H9 (cell line): ENCODE measurements around the gene TMEM117. TPM values are rescaled to one million over a fixed set of nuclear protein-coding genes. Genes with fewer than 3 reads are reported as not detected.
"Not testable (repeated sequence)": the region's sequence is repeated elsewhere in the genome, so short reads cannot be mapped to it uniquely, and the experiment has no call there.

ENCODE experiments used
- DNase-seq: peaks from one replicate; pipeline ENCODE4 v3.0.0-alpha.2; 2017
- H2AFZ ChIP-seq: one replicate; pipeline ENCODE4 v1.6.1; 2013; ENCODE audit warnings: mild to moderate bottlenecking, low read length, control low read depth, moderate library complexity
- H2AK5ac ChIP-seq: 2 replicates; pipeline ENCODE4 v1.6.1; 2013; ENCODE audit warnings: low read length, control low read depth, mixed read lengths; ENCODE audit not compliant: insufficient read length
- H2BK120ac ChIP-seq: one replicate; pipeline ENCODE4 v1.6.1; 2013; ENCODE audit warnings: low read depth, mild to moderate bottlenecking, low read length, control low read depth, inconsistent platforms; ENCODE audit not compliant: poor library complexity, severe bottlenecking
- H2BK12ac ChIP-seq: 2 replicates; pipeline ENCODE4 v1.6.1; 2013; ENCODE audit warnings: low read length, control low read depth, mixed read lengths, low read depth; ENCODE audit not compliant: insufficient read length
- H2BK15ac ChIP-seq: 2 replicates; pipeline ENCODE4 v1.6.1; 2013; ENCODE audit warnings: low read depth, low read length, control low read depth
- H2BK20ac ChIP-seq: one replicate; pipeline ENCODE4 v1.6.1; 2013; ENCODE audit warnings: low read depth, mild to moderate bottlenecking, low read length, control low read depth, inconsistent platforms; ENCODE audit not compliant: poor library complexity, severe bottlenecking
- H2BK5ac ChIP-seq: 2 replicates; pipeline ENCODE4 v1.6.1; 2013; ENCODE audit warnings: low read length, control low read depth, mixed read lengths; ENCODE audit not compliant: insufficient read length
- H3K14ac ChIP-seq: 2 replicates; pipeline ENCODE4 v1.6.1; 2013; ENCODE audit warnings: low read length, control low read depth; ENCODE audit not compliant: insufficient read depth
- H3K18ac ChIP-seq: 2 replicates; pipeline ENCODE4 v1.6.1; 2013; ENCODE audit warnings: low read depth, mild to moderate bottlenecking, mixed read lengths, low read length, control low read depth; ENCODE audit not compliant: insufficient read length
- H3K23ac ChIP-seq: 2 replicates; pipeline ENCODE4 v1.6.1; 2013; ENCODE audit warnings: low read length, control low read depth, mixed read lengths, low read depth; ENCODE audit not compliant: insufficient read length
- H3K23me2 ChIP-seq: 2 replicates; pipeline ENCODE4 v1.6.1; 2013; ENCODE audit warnings: low read depth, mild to moderate bottlenecking, mixed read lengths, low read length, control low read depth; ENCODE audit not compliant: insufficient read length, poor library complexity, severe bottlenecking
- H3K27ac ChIP-seq: 2 replicates; pipeline ENCODE4 v1.5.1; 2013; ENCODE audit warnings: low read length, control low read depth, mixed read lengths, low read depth; ENCODE audit not compliant: insufficient read length
- H3K27me3 ChIP-seq: 2 replicates; pipeline ENCODE4 v1.6.1; 2013; ENCODE audit warnings: low read length, control low read depth, inconsistent platforms; ENCODE audit not compliant: insufficient read depth
- H3K4ac ChIP-seq: 2 replicates; pipeline ENCODE4 v1.6.1; 2013; ENCODE audit warnings: low read depth, mild to moderate bottlenecking, control low read depth, inconsistent platforms, low read length, moderate library complexity
- H3K4me1 ChIP-seq: 2 replicates; pipeline ENCODE4 v1.6.1; 2013; ENCODE audit warnings: low read length, control low read depth, inconsistent platforms; ENCODE audit not compliant: insufficient read depth
- H3K4me2 ChIP-seq: 2 replicates; pipeline ENCODE4 v1.6.1; 2013; ENCODE audit warnings: low read length, control low read depth, mixed read lengths; ENCODE audit not compliant: insufficient read length, insufficient read depth
- H3K56ac ChIP-seq: 2 replicates; pipeline ENCODE4 v1.6.1; 2013; ENCODE audit warnings: low read depth, mild to moderate bottlenecking, mixed read lengths, low read length, control low read depth; ENCODE audit not compliant: insufficient read length
- H3K79me1 ChIP-seq: 2 replicates; pipeline ENCODE4 v1.6.1; 2013; ENCODE audit warnings: low read depth, mild to moderate bottlenecking, moderate library complexity, low read length, control low read depth, inconsistent platforms; ENCODE audit not compliant: insufficient read depth, poor library complexity, severe bottlenecking
- H3K79me2 ChIP-seq: 2 replicates; pipeline ENCODE4 v1.6.1; 2013; ENCODE audit warnings: low read length, control low read depth, inconsistent platforms; ENCODE audit not compliant: insufficient read depth
- H3K9ac ChIP-seq: 2 replicates; pipeline ENCODE4 v1.6.1; 2013; ENCODE audit warnings: low read length, control low read depth, mixed read lengths; ENCODE audit not compliant: insufficient read length; ENCODE audit errors: extremely low read depth
- H3K9me3 ChIP-seq: one replicate; pipeline ENCODE4 v1.6.1; 2013; ENCODE audit warnings: low read depth, low read length, inconsistent platforms; ENCODE audit not compliant: control insufficient read depth
- H3T11ph ChIP-seq: one replicate; pipeline ENCODE4 v1.6.1; 2013; ENCODE audit warnings: mild to moderate bottlenecking, low read length, control low read depth, inconsistent platforms
- H4K20me1 ChIP-seq: one replicate; pipeline ENCODE4 v1.6.1; 2013; ENCODE audit not compliant: control insufficient read depth, insufficient read length, insufficient read depth
- H4K5ac ChIP-seq: 2 replicates; pipeline ENCODE4 v1.6.1; 2013; ENCODE audit warnings: low read depth, mild to moderate bottlenecking, mixed read lengths, low read length, control low read depth; ENCODE audit not compliant: insufficient read length
- H4K8ac ChIP-seq: replicated peaks from 2 replicates; pipeline ENCODE4 v1.6.1; 2013; ENCODE audit warnings: low read length, control low read depth, mixed read lengths, low read depth; ENCODE audit not compliant: insufficient read length
- H4K91ac ChIP-seq: 2 replicates; pipeline ENCODE4 v1.6.1; 2013; ENCODE audit warnings: low read depth, mild to moderate bottlenecking, moderate library complexity, mixed read lengths, low read length, control low read depth; ENCODE audit not compliant: insufficient read length
- H3K27ac Mint-ChIP-seq, 3 experiments: 2 replicates in 2 of 3; 3 replicates in 1 of 3; pipeline ENCODE4 v1.8.0; 2020 to 2021; ENCODE audit warnings: mixed read lengths in 3 of 3, mild to moderate bottlenecking in 1 of 3, moderate library complexity in 1 of 3
- H3K27me3 Mint-ChIP-seq: 2 replicates; pipeline ENCODE4 v1.8.0; 2021; ENCODE audit warnings: low read depth, mild to moderate bottlenecking, moderate library complexity, mixed read lengths
- H3K36me3 Mint-ChIP-seq, 3 experiments: 2 replicates in 2 of 3; 3 replicates in 1 of 3; pipeline ENCODE4 v1.8.0; 2020 to 2021; ENCODE audit warnings: low read depth in 3 of 3, mixed read lengths in 3 of 3; ENCODE audit not compliant: insufficient read depth in 1 of 3
- H3K4me1 Mint-ChIP-seq, 2 experiments: 2 replicates each; pipeline ENCODE4 v1.8.0; 2020; ENCODE audit warnings: mixed read lengths in 2 of 2
- H3K4me3 Mint-ChIP-seq, 2 experiments: 2 replicates in 1 of 2; 3 replicates in 1 of 2; pipeline ENCODE4 v1.8.0; 2020 to 2021; ENCODE audit warnings: mild to moderate bottlenecking in 2 of 2, mixed read lengths in 2 of 2, moderate library complexity in 1 of 2
- H3K9me3 Mint-ChIP-seq, 2 experiments: 2 replicates in 1 of 2; 3 replicates in 1 of 2; pipeline ENCODE4 v1.8.0; 2020; ENCODE audit warnings: mild to moderate bottlenecking in 2 of 2, mixed read lengths in 2 of 2, moderate library complexity in 1 of 2
- CTCF ChIP-seq: fragments of 200-600 bp; sonication (generic); conservative IDR thresholded peaks from 3 replicates; pipeline ENCODE4 v1.8.0; 2021; ENCODE audit warnings: antibody characterized with exemption, mild to moderate bottlenecking
- WGBS: extraction: QIAGEN DNeasy Blood & Tissue Kit; methylation state at CpG from one replicate; pipeline ENCODE4 v1.1.7; 2013; ENCODE audit warnings: missing lambda C conversion rate, low lambda C conversion rate, mixed read lengths; ENCODE audit not compliant: insufficient read length; ENCODE audit errors: extremely low coverage; 5-methylcytosine and 5-hydroxymethylcytosine counted together
- total RNA-seq: library from RNA; stranded (reverse); gene quantifications from 2 replicates; pipeline ENCODE4 v1.2.1, GENCODE V29; 2021

Gene TMEM117
- total RNA-seq, 1 experiment from 2014 or later = 1.7 TPM

DNA sequence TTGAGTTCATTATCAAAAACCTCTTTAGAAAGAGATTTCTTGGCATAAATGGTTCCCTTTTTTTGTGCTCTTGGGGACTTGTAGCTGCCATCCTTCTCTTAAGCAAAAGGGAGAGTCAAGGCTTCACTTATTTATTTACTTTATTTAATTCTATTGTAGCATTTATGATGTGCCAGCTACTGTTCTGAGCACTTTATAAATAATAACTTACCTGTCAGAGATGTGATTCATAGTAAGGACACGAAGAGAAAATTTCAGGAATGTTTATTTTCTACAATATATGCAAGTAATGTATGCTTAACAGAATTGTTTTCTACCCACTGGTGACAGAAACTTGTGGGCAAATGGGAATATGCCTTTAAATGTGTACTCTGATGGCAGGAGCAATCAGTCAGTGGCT lies 33.3 kb downstream of the TMEM117 start:
- Histone ChIP-seq H3K9ac (no peak overlapping the region), H3K4ac (no peak overlapping the region), H3K23ac (no peak overlapping the region), H2AK5ac (no peak overlapping the region), H2BK12ac (no peak overlapping the region), H3K4me1 (no peaks in the 10 kb centered on the region), H3K27ac (no peak overlapping the region), H3K14ac (no peak overlapping the region), H3K9me3 (no peaks in the 10 kb centered on the region), H3K4me2 (no peak overlapping the region), H4K91ac (no peak overlapping the region), H4K5ac (no peak overlapping the region), H2BK20ac (no peak overlapping the region), H2BK15ac (no peak overlapping the region), H2BK120ac (no peak overlapping the region), H4K8ac (no peak overlapping the region), H2AFZ (no peak overlapping the region), H4K20me1 (no peaks in the 10 kb centered on the region), H3K27me3 (no peaks in the 10 kb centered on the region), H3K18ac (no peak overlapping the region), H3K79me2 (no peaks in the 10 kb centered on the region), H2BK5ac (no peak overlapping the region), H3K79me1 (no peaks in the 10 kb centered on the region), H3K23me2 (no peaks in the 10 kb centered on the region), H3T11ph (no peak overlapping the region), H3K56ac (no peak overlapping the region)
- Mint-ChIP-seq H3K9me3 (no peaks in the 10 kb centered on the region), H3K27me3 (no peaks in the 10 kb centered on the region), H3K36me3 (no peaks in the 10 kb centered on the region), H3K4me3 (no peak overlapping the region), H3K27ac (no peak overlapping the region), H3K4me1 (no peaks in the 10 kb centered on the region)
- no peak for TF ChIP-seq CTCF
- no CpG with 5 or more reads among the region's 1 CpG for WGBS
- no peak for DNase-seq

DNA sequence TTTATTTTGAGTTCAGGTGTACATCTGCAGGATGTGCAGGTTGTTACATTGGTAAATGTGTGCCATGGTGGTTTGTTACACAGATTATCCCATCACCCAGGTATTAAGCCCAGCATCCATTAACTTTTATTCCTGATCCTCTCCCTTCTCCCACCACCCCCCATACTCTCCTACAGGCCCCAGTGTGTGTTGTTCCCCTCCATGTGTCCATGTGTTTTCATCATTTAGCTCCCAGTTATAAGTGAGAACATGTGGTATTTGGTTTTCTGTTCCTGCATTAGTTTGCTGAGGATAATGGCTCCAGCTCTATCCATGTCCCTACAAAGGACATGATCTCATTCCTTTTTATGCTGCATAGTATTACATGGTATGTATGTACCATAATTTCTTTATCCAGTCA lies 33.9 kb downstream of the TMEM117 start:
- not testable (repeated sequence) for H3K79me2 ChIP-seq, H2BK20ac ChIP-seq, H3K27ac Mint-ChIP-seq

More for the DNA sequence above, 33.9 kb downstream of the TMEM117 start:
- not testable (repeated sequence) for H2BK12ac ChIP-seq, H3K4me1 Mint-ChIP-seq, H4K5ac ChIP-seq, H3K4me2 ChIP-seq, H3K9me3 ChIP-seq, H3K4me1 ChIP-seq, H3K36me3 Mint-ChIP-seq, H3K79me1 ChIP-seq, H2BK120ac ChIP-seq, H3K23me2 ChIP-seq, H3K27ac ChIP-seq, H2AK5ac ChIP-seq, H2BK5ac ChIP-seq, H3K18ac ChIP-seq, H4K91ac ChIP-seq, H3K56ac ChIP-seq, H3K4ac ChIP-seq, H3K27me3 ChIP-seq, H3K27me3 Mint-ChIP-seq, DNase-seq, H3K23ac ChIP-seq, H3K9ac ChIP-seq, H3K9me3 Mint-ChIP-seq, H2BK15ac ChIP-seq, H3K14ac ChIP-seq, H3T11ph ChIP-seq, H2AFZ ChIP-seq, H3K4me3 Mint-ChIP-seq, H4K8ac ChIP-seq, H4K20me1 ChIP-seq
